ENCODE results near the gene MAP3K3.
A peak's percentile ranks its signal among the peaks of the same experiment; 100 is the strongest.

The MAP3K3 gene

GRCh38 chr17:63622574-63623390 lies 565 bp downstream of the MAP3K3 start:
- DNase-seq, result peak; percentile 55

GRCh38 chr17:63623786-63624530 lies 1.7 kb downstream of the MAP3K3 start:
- no peak for DNase-seq

GRCh38 chr17:63624531-63624880 lies 2.3 kb downstream of the MAP3K3 start:
- DNase-seq, result no peak

- peak; percentile 17 for DNase-seq
Observed at GRCh38 chr17:63626551-63627180, 4.4 kb downstream of the MAP3K3 start.

- no peak for DNase-seq
Observed at GRCh38 chr17:63629627-63630026, 7.4 kb downstream of the MAP3K3 start.

GRCh38 chr17:63631062-63631461 lies 8.8 kb downstream of the MAP3K3 start:
- no peak for DNase-seq

- DNase-seq, result no peak
Observed at GRCh38 chr17:63631626-63632025, 9.4 kb downstream of the MAP3K3 start.

- no peak for DNase-seq
Observed at GRCh38 chr17:63633742-63634141, 11.5 kb downstream of the MAP3K3 start.

GRCh38 chr17:63634163-63634562 lies 11.9 kb downstream of the MAP3K3 start:
- DNase-seq, result peak; percentile 7

GRCh38 chr17:63634816-63635215 lies 12.6 kb downstream of the MAP3K3 start:
- peak; percentile 29 for DNase-seq

GRCh38 chr17:63635290-63635689 lies 13.1 kb downstream of the MAP3K3 start:
- no peak for DNase-seq

- no peak for DNase-seq
Observed at GRCh38 chr17:63635787-63636186, 13.6 kb downstream of the MAP3K3 start.

- no peak for DNase-seq
Observed at GRCh38 chr17:63639125-63639524, 16.9 kb downstream of the MAP3K3 start.

- DNase-seq, result no peak
Observed at GRCh38 chr17:63640038-63640437, 17.8 kb downstream of the MAP3K3 start.

GRCh38 chr17:63641692-63642448 lies 19.7 kb downstream of the MAP3K3 start:
- DNase-seq, result no peak

- no peak for DNase-seq
Observed at GRCh38 chr17:63644846-63645245, 22.6 kb downstream of the MAP3K3 start.

GRCh38 chr17:63645775-63646487 lies 23.7 kb downstream of the MAP3K3 start:
- DNase-seq, result no peak

GRCh38 chr17:63646488-63646806 lies 24.2 kb downstream of the MAP3K3 start:
- DNase-seq, result no peak

GRCh38 chr17:63647065-63647725 lies 25.0 kb downstream of the MAP3K3 start:
- DNase-seq, result peak; percentile 74

GRCh38 chr17:63647936-63648335 lies 25.7 kb downstream of the MAP3K3 start:
- no peak for DNase-seq

- no peak for DNase-seq
Observed at GRCh38 chr17:63649813-63650212, 27.6 kb downstream of the MAP3K3 start.

GRCh38 chr17:63652106-63652505 lies 29.9 kb downstream of the MAP3K3 start:
- no peak for DNase-seq

Measured in fibroblast of skin of abdomen (primary cell).